Measurements from ENCODE around the gene TANK.

TANK gene

DNA sequence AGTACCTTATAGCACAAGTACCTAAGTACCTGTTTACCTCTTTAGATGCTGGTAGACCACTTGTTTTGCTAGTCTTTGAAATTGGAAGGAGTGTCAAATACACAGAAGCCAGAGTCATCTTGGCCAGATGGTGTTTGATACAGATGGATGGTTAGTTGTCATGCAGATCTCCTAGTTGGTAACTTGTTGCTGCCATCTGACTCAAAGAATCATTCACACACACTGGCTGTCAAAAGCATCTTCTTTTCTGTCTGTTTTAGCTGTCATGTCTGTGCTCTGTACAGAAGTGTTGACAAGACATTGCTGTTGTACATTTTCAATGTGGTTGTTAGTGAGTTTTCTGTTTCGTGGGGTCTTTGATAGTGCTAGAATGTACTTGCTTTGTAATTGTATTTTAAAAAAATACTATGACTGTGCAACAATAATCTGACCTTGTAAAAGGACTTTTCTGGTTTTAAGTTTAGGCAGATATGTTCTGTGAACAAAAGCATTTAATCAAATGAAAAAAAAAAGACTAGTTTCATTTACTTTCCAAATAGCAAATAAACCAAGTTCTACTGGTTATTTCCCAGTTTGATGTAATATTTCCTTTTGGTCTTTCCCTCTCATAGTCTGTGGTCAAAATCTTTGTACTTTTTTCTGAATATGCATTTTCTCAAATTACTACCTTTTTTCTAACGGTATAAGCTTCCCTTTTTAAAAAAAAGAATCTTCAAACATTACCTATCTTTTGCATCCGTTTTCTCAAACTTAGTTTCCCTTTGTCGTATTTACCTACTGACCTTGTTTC lies 39.9 kb downstream of the TANK start:
- TF ChIP-seq, protein P1, sequence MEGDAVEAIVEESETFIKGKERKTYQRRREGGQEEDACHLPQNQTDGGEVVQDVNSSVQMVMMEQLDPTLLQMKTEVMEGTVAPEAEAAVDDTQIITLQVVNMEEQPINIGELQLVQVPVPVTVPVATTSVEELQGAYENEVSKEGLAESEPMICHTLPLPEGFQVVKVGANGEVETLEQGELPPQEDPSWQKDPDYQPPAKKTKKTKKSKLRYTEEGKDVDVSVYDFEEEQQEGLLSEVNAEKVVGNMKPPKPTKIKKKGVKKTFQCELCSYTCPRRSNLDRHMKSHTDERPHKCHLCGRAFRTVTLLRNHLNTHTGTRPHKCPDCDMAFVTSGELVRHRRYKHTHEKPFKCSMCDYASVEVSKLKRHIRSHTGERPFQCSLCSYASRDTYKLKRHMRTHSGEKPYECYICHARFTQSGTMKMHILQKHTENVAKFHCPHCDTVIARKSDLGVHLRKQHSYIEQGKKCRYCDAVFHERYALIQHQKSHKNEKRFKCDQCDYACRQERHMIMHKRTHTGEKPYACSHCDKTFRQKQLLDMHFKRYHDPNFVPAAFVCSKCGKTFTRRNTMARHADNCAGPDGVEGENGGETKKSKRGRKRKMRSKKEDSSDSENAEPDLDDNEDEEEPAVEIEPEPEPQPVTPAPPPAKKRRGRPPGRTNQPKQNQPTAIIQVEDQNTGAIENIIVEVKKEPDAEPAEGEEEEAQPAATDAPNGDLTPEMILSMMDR (conservative IDR thresholded peaks at IDR 0.05; ENCODE audit: low read depth, low read length) = no peak
- no peak overlapping the region for H3K9ac ChIP-seq
- no peaks in the 10 kb centered on the region for H3K79me2 ChIP-seq (ENCODE audit: insufficient read depth, low read depth)
- no peaks in the 10 kb centered on the region for H3K36me3 ChIP-seq (ENCODE audit: insufficient read depth)
- H4K20me1 ChIP-seq (ENCODE audit: insufficient read depth) = no peaks in the 10 kb centered on the region
- no peak overlapping the region for H3K4me2 ChIP-seq
- no peak overlapping the region for H3K27ac ChIP-seq
- H3K4me1 ChIP-seq (ENCODE audit: low read depth, poor library complexity, severe bottlenecking) = no peaks in the 10 kb centered on the region
- no peaks in the 10 kb centered on the region for H3K27me3 ChIP-seq (ENCODE audit: insufficient read depth, low read depth)
- no peak overlapping the region for H2AFZ ChIP-seq (ENCODE audit: low read depth)
- no peak overlapping the region for H3K4me3 ChIP-seq (IDR thresholded peaks at IDR 0.05; ENCODE audit: insufficient read depth, low read depth, low read length)

DNA sequence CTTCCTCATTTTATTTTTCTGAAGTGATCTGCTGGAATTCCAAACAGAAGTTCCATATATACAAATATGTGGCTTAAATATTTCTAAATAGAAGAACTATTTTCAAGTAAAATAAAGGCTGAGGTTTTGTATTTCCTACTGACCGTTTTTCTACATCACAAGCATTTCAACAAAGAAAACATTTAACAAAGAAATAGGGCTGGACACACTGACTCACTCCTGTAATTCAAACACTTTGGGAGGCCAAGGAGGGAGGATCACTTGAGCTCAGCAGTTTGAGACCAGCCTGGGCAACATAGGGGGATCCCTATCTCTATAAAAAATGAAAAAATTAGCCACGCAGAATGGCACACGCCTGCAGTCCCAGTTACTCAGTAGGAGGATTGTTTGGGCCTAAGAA lies 44.6 kb downstream of the TANK start:
- no peak overlapping the region for H3K4me3 ChIP-seq (IDR thresholded peaks at IDR 0.05; ENCODE audit: insufficient read depth, low read depth, low read length)
- H3K79me2 ChIP-seq (ENCODE audit: insufficient read depth, low read depth) = no peaks in the 10 kb centered on the region
- no peak overlapping the region for H3K4me2 ChIP-seq
- no peak overlapping the region for H3K27ac ChIP-seq
- H4K20me1 ChIP-seq (ENCODE audit: insufficient read depth) = no peaks in the 10 kb centered on the region
- no peak overlapping the region for H3K9ac ChIP-seq
- H2AFZ ChIP-seq (ENCODE audit: low read depth) = no peak overlapping the region
- no peaks in the 10 kb centered on the region for H3K27me3 ChIP-seq (ENCODE audit: insufficient read depth, low read depth)
- H3K4me1 ChIP-seq (ENCODE audit: low read depth, poor library complexity, severe bottlenecking) = no peaks in the 10 kb centered on the region
- TF ChIP-seq, protein P1 (conservative IDR thresholded peaks at IDR 0.05; ENCODE audit: low read depth, low read length) = no peak
- H3K36me3 ChIP-seq (ENCODE audit: insufficient read depth) = no peaks in the 10 kb centered on the region

GRCh38 chr2:161206471-161207032 lies 46.3 kb downstream of the TANK start:
- Histone ChIP-seq H2AFZ (ENCODE audit: low read depth) (no peak overlapping the region), H3K27ac (no peak overlapping the region), H3K4me3 (IDR thresholded peaks at IDR 0.05; ENCODE audit: insufficient read depth, low read depth, low read length) (no peak overlapping the region), H3K4me1 (ENCODE audit: low read depth, poor library complexity, severe bottlenecking) (no peaks in the 10 kb centered on the region), H3K4me2 (no peak overlapping the region), H3K9ac (no peak overlapping the region), H3K36me3 (ENCODE audit: insufficient read depth) (no peaks in the 10 kb centered on the region), H4K20me1 (ENCODE audit: insufficient read depth) (no peaks in the 10 kb centered on the region), H3K27me3 (ENCODE audit: insufficient read depth, low read depth) (no peaks in the 10 kb centered on the region), H3K79me2 (ENCODE audit: insufficient read depth, low read depth) (no peaks in the 10 kb centered on the region)
- TF ChIP-seq, protein P1 (conservative IDR thresholded peaks at IDR 0.05; ENCODE audit: low read depth, low read length) = no peak

GRCh38 chr2:161207941-161208340 lies 47.7 kb downstream of the TANK start:
- no peak overlapping the region for H3K4me2 ChIP-seq
- no peaks in the 10 kb centered on the region for H3K79me2 ChIP-seq (ENCODE audit: insufficient read depth, low read depth)
- H2AFZ ChIP-seq (ENCODE audit: low read depth) = no peak overlapping the region
- no peak overlapping the region for H3K4me3 ChIP-seq (IDR thresholded peaks at IDR 0.05; ENCODE audit: insufficient read depth, low read depth, low read length)
- TF ChIP-seq, protein P1 (conservative IDR thresholded peaks at IDR 0.05; ENCODE audit: low read depth, low read length) = no peak
- H3K36me3 ChIP-seq (ENCODE audit: insufficient read depth) = no peaks in the 10 kb centered on the region
- H3K27me3 ChIP-seq (ENCODE audit: insufficient read depth, low read depth) = no peaks in the 10 kb centered on the region
- no peaks in the 10 kb centered on the region for H4K20me1 ChIP-seq (ENCODE audit: insufficient read depth)
- no peak overlapping the region for H3K9ac ChIP-seq
- no peak overlapping the region for H3K27ac ChIP-seq
- H3K4me1 ChIP-seq (ENCODE audit: low read depth, poor library complexity, severe bottlenecking) = no peaks in the 10 kb centered on the region
